ENCODE measurements around the gene PTCH2. TPM values are rescaled to one million over a fixed set of nuclear protein-coding genes. Genes with fewer than 3 reads are reported as not detected.
A peak's percentile ranks its signal among the peaks of the same experiment; 100 is the strongest.

PTCH2 gene
- total and polyA plus RNA-seq, 2 of the 13 experiments (the other 11 are each of a cell fraction or from before 2014, with no cell fraction given), result 0.60 to 1.5 TPM

GRCh38 chr1:44799770-44800584 lies 43.1 kb downstream of the PTCH2 start, which contains the start of gene PLK3 (continued):
- TF ChIP-seq BCL3 (CRISPR knock-in tag; IDR thresholded peaks at IDR 0.05) (no peak), ZNF160 (CRISPR knock-in tag; IDR thresholded peaks at IDR 0.05) (no peak; the same call in 1 of the 2 replicates), NR2F1 (CRISPR knock-in tag; IDR thresholded peaks at IDR 0.05) (no peak), ARID5B (CRISPR knock-in tag; IDR thresholded peaks at IDR 0.05) (peak; percentile 56; the same call in 1 of the 2 replicates), ZNF691 (CRISPR knock-in tag; IDR thresholded peaks at IDR 0.05; ENCODE audit: borderline replicate concordance, low read depth) (peak; percentile 81), SRY (CRISPR knock-in tag; IDR thresholded peaks at IDR 0.05) (peak; percentile 62), HNF4G (IDR thresholded peaks at IDR 0.05; ENCODE audit: borderline replicate concordance, low read depth, low read length) (0 out of 2 replicates have a peak, but pooled peaks have one; percentile 16), HNF4G (CRISPR knock-in tag; IDR thresholded peaks at IDR 0.05; ENCODE audit: borderline replicate concordance, low read depth) (peak; percentile 63; the same call in 1 of the 2 replicates), ZNF256 (CRISPR knock-in tag; conservative IDR thresholded peaks at IDR 0.05) (no peak), FOXK2 (IDR thresholded peaks at IDR 0.05) (peak; percentile 30; the same call in 1 of the 2 replicates), ZBTB38 (CRISPR knock-in tag; IDR thresholded peaks at IDR 0.05) (peak; percentile 63; the same call in 1 of the 2 replicates), DNMT3B (CRISPR knock-in tag; conservative IDR thresholded peaks at IDR 0.05) (0 out of 2 replicates have a peak, but pooled peaks have one; percentile 62), MED13 (CRISPR knock-in tag; IDR thresholded peaks at IDR 0.05) (no peak; the same call in 1 of the 2 replicates), BCLAF1 (IDR thresholded peaks at IDR 0.05) (no peak), RNF2 (conservative IDR thresholded peaks at IDR 0.05; ENCODE audit: low read depth) (peak; percentile 71; the same call in 1 of the 2 replicates), SP5 (CRISPR knock-in tag; IDR thresholded peaks at IDR 0.05; ENCODE audit: borderline replicate concordance, low read depth) (no peak; the same call in none of the 2 replicates)

Data from HepG2 (cell line).